OCI-LY3 (cell line): ENCODE data around the gene RNF141.

ENCODE experiments used
- H2AFZ ChIP-seq: fragments of 200-600, 300-600 bp; shearing (Covaris generic); 2 replicates; pipeline ENCODE4 v1.6.0; 2014; ENCODE audit warnings: antibody characterized with exemption, low read depth, low read length
- H3K27ac ChIP-seq: fragments of 200-600, 300-600 bp; sonication (generic); 2 replicates; pipeline ENCODE4 v1.5.1; 2014; ENCODE audit warnings: mild to moderate bottlenecking, low read length, moderate library complexity, mixed read lengths
- H3K27me3 ChIP-seq: fragments of 200-600, 300-600 bp; sonication (generic); 2 replicates; pipeline ENCODE4 v1.6.1; 2014; ENCODE audit warnings: low read depth, low read length, mixed read lengths
- H3K36me3 ChIP-seq: fragments of 200-600, 300-600 bp; sonication (generic); replicated peaks from 2 replicates; pipeline ENCODE3; 2014; ENCODE audit warnings: low read depth, low read length, mixed read lengths
- H3K4me1 ChIP-seq: fragments of 300-600, 200-600 bp; sonication (generic); 2 replicates; pipeline ENCODE4 v1.6.1; 2014; ENCODE audit warnings: low read length, mixed read lengths
- H3K4me2 ChIP-seq: fragments of 200-600, 300-600 bp; sonication (generic); 2 replicates; pipeline ENCODE4 v1.6.1; 2014; ENCODE audit warnings: low read length, mixed read lengths
- H3K4me3 ChIP-seq: fragments of 300-600, 200-600 bp; sonication (generic); 2 replicates; pipeline ENCODE4 v1.5.1; 2014; ENCODE audit warnings: antibody characterized with exemption, mild to moderate bottlenecking, low read length, moderate library complexity
- H3K79me2 ChIP-seq: fragments of 300-600, 200-600 bp; shearing (Covaris generic); 2 replicates; pipeline ENCODE4 v1.6.1; 2014; ENCODE audit warnings: mild to moderate bottlenecking, low read length, mixed read lengths
- H3K9ac ChIP-seq: fragments of 300-600, 200-600 bp; shearing (Covaris generic); 2 replicates; pipeline ENCODE4 v1.6.0; 2014; ENCODE audit warnings: mild to moderate bottlenecking, low read length, moderate library complexity
- H3K9me3 ChIP-seq: fragments of 200-600, 300-600 bp; shearing (Covaris generic); 2 replicates; pipeline ENCODE4 v1.6.1; 2014; ENCODE audit warnings: low read length, mixed read lengths; ENCODE audit not compliant: insufficient read depth
- H4K20me1 ChIP-seq: fragments of 200-600, 300-600 bp; sonication (generic); 2 replicates; pipeline ENCODE4 v1.6.1; 2016; ENCODE audit warnings: low read length, mixed read lengths; ENCODE audit not compliant: insufficient read depth
- CTCF ChIP-seq: fragments of 200-600, 300-600 bp; sonication (generic); IDR thresholded peaks from 2 replicates; pipeline ENCODE4 v1.5.1; 2014; ENCODE audit warnings: antibody characterized with exemption, low read length, low read depth
- EZH2phosphoT487 ChIP-seq: fragments of 200-600 bp; shearing (Covaris generic); IDR thresholded peaks from 2 replicates; pipeline ENCODE4 v1.6.1; 2018; ENCODE audit warnings: antibody characterized with exemption, mixed run types, low read depth

The RNF141 gene

GRCh38 chr11:10561947-10562346, 21.0 kb upstream of the RNF141 start:
- Histone ChIP-seq H3K79me2 (no peaks in the 10 kb centered on the region), H4K20me1 (no peaks in the 10 kb centered on the region), H3K4me1 (peaks cover 16% of the 10 kb centered on the region), H3K36me3 (no peaks in the 10 kb centered on the region), H2AFZ (no peak overlapping the region), H3K9ac (no peak overlapping the region), H3K4me3 (no peak overlapping the region), H3K27ac (no peak overlapping the region), H3K4me2 (no peak overlapping the region), H3K9me3 (no peaks in the 10 kb centered on the region), H3K27me3 (0 out of 2 replicates have a peak, but pooled peaks cover 5% of the 10 kb centered on the region)
- no peak for TF ChIP-seq CTCF
- no peak for TF ChIP-seq EZH2phosphoT487

- H3K27ac ChIP-seq, result no peak overlapping the region
These were observed 20.2 kb upstream of the RNF141 start for GRCh38 chr11:10561043-10561818.

DNA sequence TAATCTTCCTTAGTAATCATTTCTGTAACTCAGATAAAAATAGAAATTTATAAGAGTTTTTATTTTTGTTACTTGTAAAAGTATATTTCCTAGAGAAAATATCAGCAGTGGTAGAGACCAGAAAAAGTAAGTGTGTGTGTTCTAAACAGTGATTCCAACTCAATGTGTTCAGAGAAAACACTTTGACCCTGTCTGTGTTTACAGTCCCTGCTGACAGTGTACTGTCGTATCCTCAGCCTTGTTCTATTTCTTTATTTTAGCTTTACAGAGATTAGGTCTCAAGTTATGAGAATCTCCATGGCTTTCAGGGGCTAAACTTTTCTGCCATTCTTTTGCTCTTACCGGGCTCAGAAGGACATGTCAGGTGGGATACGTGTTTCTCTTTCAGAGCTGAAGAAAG, 17.3 kb upstream of the RNF141 start:
- TF ChIP-seq EZH2phosphoT487, result no peak
- TF ChIP-seq CTCF, result no peak
- Histone ChIP-seq H3K79me2 (no peaks in the 10 kb centered on the region), H3K27me3 (peaks cover 18% of the 10 kb centered on the region; the same call in 1 of the 2 replicates), H3K9ac (no peak overlapping the region), H3K9me3 (no peaks in the 10 kb centered on the region), H4K20me1 (no peaks in the 10 kb centered on the region), H3K27ac (no peak overlapping the region), H3K4me1 (peaks cover 4% of the 10 kb centered on the region; the same call in 1 of the 2 replicates), H2AFZ (no peak overlapping the region), H3K4me3 (no peak overlapping the region), H3K4me2 (no peak overlapping the region), H3K36me3 (no peaks in the 10 kb centered on the region)

More at GRCh38 chr11:10561043-10561818, 20.2 kb upstream of the RNF141 start:
- Histone ChIP-seq H3K79me2 (no peaks in the 10 kb centered on the region), H3K4me2 (no peak overlapping the region), H3K4me3 (no peak overlapping the region), H3K9me3 (no peaks in the 10 kb centered on the region), H4K20me1 (no peaks in the 10 kb centered on the region), H3K27me3 (peaks cover 9% of the 10 kb centered on the region; the same call in 1 of the 2 replicates), H3K9ac (no peak overlapping the region), H2AFZ (no peak overlapping the region), H3K36me3 (no peaks in the 10 kb centered on the region), H3K4me1 (peaks cover 16% of the 10 kb centered on the region)
- TF ChIP-seq EZH2phosphoT487, result no peak

GRCh38 chr11:10556590-10556989, 15.6 kb upstream of the RNF141 start:
- no peaks in the 10 kb centered on the region for H4K20me1 ChIP-seq
- no peaks in the 10 kb centered on the region for H3K9me3 ChIP-seq
- no peak overlapping the region for H3K9ac ChIP-seq
- H3K27ac ChIP-seq, result no peak overlapping the region
- peaks cover 4% of the 10 kb centered on the region; the same call in 1 of the 2 replicates for H3K4me1 ChIP-seq
- no peak overlapping the region for H2AFZ ChIP-seq
- no peak overlapping the region for H3K4me2 ChIP-seq
- no peaks in the 10 kb centered on the region for H3K36me3 ChIP-seq
- no peaks in the 10 kb centered on the region for H3K79me2 ChIP-seq
- TF ChIP-seq EZH2phosphoT487 (no peak), CTCF (no peak)
- no peak overlapping the region for H3K4me3 ChIP-seq
- H3K27me3 ChIP-seq, result peaks cover 23% of the 10 kb centered on the region; the same call in 1 of the 2 replicates
